ENCODE results near the gene RXRA.
A peak's percentile ranks its signal among the peaks of the same experiment; 100 is the strongest.

Gene RXRA

GRCh38 chr9:134419684-134420076 is 93.4 kb downstream of the RXRA start:
- peak; percentile 11 for DNase-seq (ENCODE audit: low spot score)

GRCh38 chr9:134420281-134420845 is 94.1 kb downstream of the RXRA start:
- DNase-seq (ENCODE audit: low spot score): no peak

- DNase-seq (ENCODE audit: low spot score): no peak
These were observed 94.7 kb downstream of the RXRA start for GRCh38 chr9:134420974-134421432.

GRCh38 chr9:134421888-134422287 is 95.6 kb downstream of the RXRA start:
- DNase-seq (ENCODE audit: low spot score): no peak

GRCh38 chr9:134422301-134423090 is 96.2 kb downstream of the RXRA start:
- peak; percentile 74 for DNase-seq (ENCODE audit: low spot score)

GRCh38 chr9:134423166-134423565 is 96.9 kb downstream of the RXRA start:
- no peak for DNase-seq (ENCODE audit: low spot score)

- no peak for DNase-seq (ENCODE audit: low spot score)
These were observed 97.5 kb downstream of the RXRA start for GRCh38 chr9:134423749-134424148.

- DNase-seq (ENCODE audit: low spot score): no peak
These were observed 98.6 kb downstream of the RXRA start for GRCh38 chr9:134424818-134425217.

- no peak for DNase-seq (ENCODE audit: low spot score)
These were observed 99.1 kb downstream of the RXRA start for GRCh38 chr9:134425401-134425800.

GRCh38 chr9:134425812-134426211 is 99.6 kb downstream of the RXRA start:
- DNase-seq (ENCODE audit: low spot score): no peak

GRCh38 chr9:134426436-134426835 is 100.2 kb downstream of the RXRA start:
- DNase-seq (ENCODE audit: low spot score): no peak

- no peak for DNase-seq (ENCODE audit: low spot score)
These were observed 101.0 kb downstream of the RXRA start for GRCh38 chr9:134427153-134427782.

GRCh38 chr9:134428559-134428958 is 102.3 kb downstream of the RXRA start:
- DNase-seq (ENCODE audit: low spot score): no peak

- no peak for DNase-seq (ENCODE audit: low spot score)
These were observed 102.8 kb downstream of the RXRA start for GRCh38 chr9:134429007-134429406.

GRCh38 chr9:134429481-134429880 is 103.2 kb downstream of the RXRA start:
- no peak for DNase-seq (ENCODE audit: low spot score)

- no peak for DNase-seq (ENCODE audit: low spot score)
These were observed 104.8 kb downstream of the RXRA start for GRCh38 chr9:134431095-134431494.

GRCh38 chr9:134431626-134432025 is 105.4 kb downstream of the RXRA start:
- DNase-seq (ENCODE audit: low spot score): no peak

GRCh38 chr9:134432471-134432870 is 106.2 kb downstream of the RXRA start:
- DNase-seq (ENCODE audit: low spot score): no peak

GRCh38 chr9:134433101-134433500 is 106.8 kb downstream of the RXRA start:
- no peak for DNase-seq (ENCODE audit: low spot score)

GRCh38 chr9:134433909-134434882 is 107.9 kb downstream of the RXRA start:
- no peak for DNase-seq (ENCODE audit: low spot score)

- peak; percentile 61 for DNase-seq (ENCODE audit: low spot score)
These were observed 108.7 kb downstream of the RXRA start for GRCh38 chr9:134434894-134435506.

All from SW480 (cell line).